Adipose tissue (tissue), 3 donors: ENCODE data around the gene SEMA4A. TPM values are rescaled to one million over a fixed set of nuclear protein-coding genes. Genes with fewer than 3 reads are reported as not detected.
"Not testable (repeated sequence)": the region's sequence is repeated elsewhere in the genome, so short reads cannot be mapped to it uniquely, and the experiment has no call there.

Experiments
- H3K27ac ChIP-seq: one replicate; pipeline ENCODE4 v1.5.1; 2013; ENCODE audit warnings: low read depth, low read length
- WGBS, 3 donors: extraction: QIAGEN DNeasy Blood & Tissue Kit; methylation state at CpG; one replicate each; pipeline ENCODE4 v1.1.7; 2013; 5-methylcytosine and 5-hydroxymethylcytosine counted together
- polyA plus RNA-seq, 3 donors: library from polyadenylated mRNA; stranded (reverse); fragments of 200-250 nt; gene quantifications; one replicate each; pipeline ENCODE4 v1.2.3, GENCODE V29; 2013
- donor health status: healthy with polysubstance abuse.
- donor health status: Bipolar disorder and iron deficiency.
- donor health status: healthy.

SEMA4A gene
- polyA plus RNA-seq, 3 donors: 2.1 to 9.5 (median 7.4) TPM

GRCh38 chr1:156117414-156118176 lies 35.8 kb upstream of the SEMA4A start:
- no peak overlapping the region for H3K27ac ChIP-seq
- 57 to 64% (median 60%) methylated on average over 13 of the region's 13 CpGs for WGBS, 3 donors

GRCh38 chr1:156118177-156118868 lies 35.1 kb upstream of the SEMA4A start:
- WGBS, 3 donors: 15 to 54% (median 35%) methylated on average over 8 of the region's 8 CpGs
- no peak overlapping the region for H3K27ac ChIP-seq

- H3K27ac ChIP-seq: no peak overlapping the region
- WGBS, 3 donors: 33 to 70% (median 38%) methylated on average over 3 of the region's 3 CpGs
Observed at GRCh38 chr1:156119503-156120209, 33.7 kb upstream of the SEMA4A start.

- WGBS, 3 donors: 82 to 87% (median 83%) methylated on average over 3 of the region's 3 CpGs
- no peak overlapping the region for H3K27ac ChIP-seq
Observed at GRCh38 chr1:156120318-156120717, 33.1 kb upstream of the SEMA4A start.

- 33 to 58% (median 44%) methylated on average over 4 of the region's 4 CpGs for WGBS, 3 donors
- not testable (repeated sequence) for H3K27ac ChIP-seq
Observed at GRCh38 chr1:156121005-156121404, 32.4 kb upstream of the SEMA4A start.

- H3K27ac ChIP-seq: peak overlapping the region; percentile 9
- 56 to 89% (median 75%) methylated on average over 4 of the region's 4 CpGs for WGBS, 3 donors
Observed at GRCh38 chr1:156121457-156121856, 31.9 kb upstream of the SEMA4A start.

- no peak overlapping the region for H3K27ac ChIP-seq
- 16 to 57% (median 44%) methylated on average over 4 of the region's 4 CpGs for WGBS, 3 donors
Observed at GRCh38 chr1:156122086-156122485, 31.3 kb upstream of the SEMA4A start.

GRCh38 chr1:156122519-156123355 lies 30.6 kb upstream of the SEMA4A start:
- 12 to 36% (median 28%) methylated on average over 14 of the region's 14 CpGs for WGBS, 3 donors
- H3K27ac ChIP-seq: peak overlapping the region; percentile 93

GRCh38 chr1:156123356-156124196 lies 29.8 kb upstream of the SEMA4A start:
- peak overlapping the region; percentile 93 for H3K27ac ChIP-seq
- 13 to 18% (median 14%) methylated on average over 14 of the region's 14 CpGs for WGBS, 3 donors

GRCh38 chr1:156124557-156125483 lies 28.6 kb upstream of the SEMA4A start:
- 60 to 79% (median 63%) methylated on average over 17 of the region's 17 CpGs for WGBS, 3 donors
- H3K27ac ChIP-seq: peak overlapping the region; percentile 51

GRCh38 chr1:156125544-156125943 lies 27.8 kb upstream of the SEMA4A start:
- H3K27ac ChIP-seq: not testable (repeated sequence)
- 79 to 83% (median 80%) methylated on average over 10 of the region's 10 CpGs for WGBS, 3 donors

- 9 to 44% (median 10%) methylated on average over 11 of the region's 11 CpGs for WGBS, 3 donors
- peak overlapping the region; percentile 88 for H3K27ac ChIP-seq
Observed at GRCh38 chr1:156126043-156126629, 27.2 kb upstream of the SEMA4A start.

GRCh38 chr1:156126630-156127534 lies 26.5 kb upstream of the SEMA4A start:
- peak overlapping the region; percentile 88 for H3K27ac ChIP-seq
- WGBS, 3 donors: 18 to 66% (median 26%) methylated on average over 14 to 15 of the region's 15 CpGs

- H3K27ac ChIP-seq: peak overlapping the region; percentile 30
- WGBS, 3 donors: 30 to 64% (median 41%) methylated on average over 2 of the region's 2 CpGs
Observed at GRCh38 chr1:156128308-156128653, 25.1 kb upstream of the SEMA4A start.
